EH (cell line): ENCODE measurements around the gene RHBG.

Experiments used
- DNase-seq: peaks from one replicate; pipeline ENCODE4 v3.0.0-alpha.2; 2015; ENCODE audit warnings: low read depth

RHBG gene

DNA sequence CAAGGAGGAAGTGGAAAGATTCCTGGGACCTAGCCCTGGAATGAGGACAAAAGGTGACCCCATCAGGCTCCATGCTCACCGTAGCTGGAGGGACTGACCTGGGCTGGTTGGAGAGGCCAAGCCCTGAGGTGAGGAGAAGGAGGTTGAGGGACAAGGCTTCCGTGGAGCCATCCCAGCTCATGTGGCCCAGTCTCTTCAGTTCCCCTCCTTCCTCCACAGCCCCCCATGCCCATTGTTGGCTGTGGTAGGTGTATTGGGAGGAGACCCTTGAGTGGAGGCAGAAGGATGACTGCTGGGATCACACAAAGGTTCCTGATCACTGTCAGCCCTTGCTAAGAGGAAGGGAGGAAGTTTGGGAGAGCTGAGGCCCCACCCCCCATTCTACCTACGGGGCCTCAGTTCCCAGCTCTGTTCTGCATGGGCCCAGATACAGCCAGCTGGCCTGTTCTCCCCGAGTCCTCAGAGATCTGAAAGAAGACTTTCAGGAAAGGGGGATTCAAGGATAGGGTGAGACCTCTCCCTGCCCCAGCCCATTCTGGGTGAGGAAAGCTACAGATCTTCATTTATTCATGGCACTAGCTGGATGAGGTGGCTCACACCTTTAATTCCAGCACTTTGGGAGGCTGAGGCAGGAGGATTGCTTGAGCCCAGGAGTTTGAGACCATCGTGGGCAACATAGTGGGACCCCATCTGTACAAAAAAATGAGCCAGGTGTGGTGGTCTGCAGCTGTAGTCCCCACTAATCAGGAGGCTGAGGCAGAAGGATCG is 17.3 kb downstream of the RHBG start:
- DNase-seq, result no peak

DNA sequence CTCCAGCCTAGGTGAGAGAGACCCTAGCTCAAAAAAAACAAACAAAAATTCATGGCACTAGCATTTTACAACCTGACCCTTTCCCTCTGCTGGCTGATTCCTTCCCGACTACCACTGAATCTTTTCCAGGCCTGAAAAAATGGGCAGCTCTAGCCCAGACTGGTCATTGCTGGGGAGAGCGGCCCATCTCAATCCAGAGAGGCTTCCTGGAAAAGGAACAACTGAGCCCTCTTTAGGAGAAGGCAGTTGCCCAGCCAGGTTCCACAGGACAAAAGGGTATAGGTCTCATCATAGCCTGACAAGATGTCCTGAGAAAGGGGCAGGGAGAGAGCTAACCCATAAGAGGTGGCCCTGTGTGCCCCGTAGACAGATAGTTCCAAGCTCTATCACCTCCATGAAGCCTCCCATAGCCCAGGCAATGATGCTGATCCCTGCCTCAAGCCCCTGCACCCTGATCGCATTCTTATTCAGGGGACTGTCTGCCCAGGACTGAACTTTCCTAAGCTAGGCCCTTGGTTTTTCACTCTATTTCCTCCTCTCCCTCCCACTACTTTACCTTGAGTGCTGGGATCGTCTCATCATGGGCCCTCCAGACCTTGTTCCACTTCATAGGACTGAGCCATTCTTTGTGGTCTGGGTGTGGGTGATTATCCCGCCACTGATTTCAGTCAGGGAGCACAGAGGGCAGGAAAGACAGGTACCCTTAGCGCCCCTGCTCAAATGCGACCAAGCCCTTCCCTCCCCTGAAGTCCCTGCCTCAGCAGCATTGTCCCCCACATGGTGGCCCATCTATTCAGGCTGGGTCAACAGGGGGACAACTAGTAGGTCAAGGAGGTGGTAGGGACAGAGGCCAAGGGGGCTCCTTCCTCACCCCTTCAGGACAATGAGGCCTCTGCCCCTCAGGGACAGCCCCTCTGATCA is 18.2 kb downstream of the RHBG start:
- no peak for DNase-seq

DNA sequence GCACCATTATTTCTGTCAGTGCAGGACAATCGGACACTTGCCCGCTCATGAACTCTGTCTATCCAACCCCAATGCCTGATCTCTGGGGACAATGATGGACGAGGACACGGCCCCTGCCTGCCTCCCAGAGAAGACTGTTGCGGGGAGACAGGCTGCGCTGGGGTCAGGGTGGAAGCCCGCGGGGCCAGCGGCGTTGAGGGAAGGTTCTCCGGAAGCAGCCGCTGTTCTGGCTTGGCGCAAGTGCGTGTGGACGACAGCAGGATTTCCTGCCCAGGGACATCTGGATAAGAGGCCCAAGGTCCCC is 18.8 kb downstream of the RHBG start:
- no peak for DNase-seq

DNA sequence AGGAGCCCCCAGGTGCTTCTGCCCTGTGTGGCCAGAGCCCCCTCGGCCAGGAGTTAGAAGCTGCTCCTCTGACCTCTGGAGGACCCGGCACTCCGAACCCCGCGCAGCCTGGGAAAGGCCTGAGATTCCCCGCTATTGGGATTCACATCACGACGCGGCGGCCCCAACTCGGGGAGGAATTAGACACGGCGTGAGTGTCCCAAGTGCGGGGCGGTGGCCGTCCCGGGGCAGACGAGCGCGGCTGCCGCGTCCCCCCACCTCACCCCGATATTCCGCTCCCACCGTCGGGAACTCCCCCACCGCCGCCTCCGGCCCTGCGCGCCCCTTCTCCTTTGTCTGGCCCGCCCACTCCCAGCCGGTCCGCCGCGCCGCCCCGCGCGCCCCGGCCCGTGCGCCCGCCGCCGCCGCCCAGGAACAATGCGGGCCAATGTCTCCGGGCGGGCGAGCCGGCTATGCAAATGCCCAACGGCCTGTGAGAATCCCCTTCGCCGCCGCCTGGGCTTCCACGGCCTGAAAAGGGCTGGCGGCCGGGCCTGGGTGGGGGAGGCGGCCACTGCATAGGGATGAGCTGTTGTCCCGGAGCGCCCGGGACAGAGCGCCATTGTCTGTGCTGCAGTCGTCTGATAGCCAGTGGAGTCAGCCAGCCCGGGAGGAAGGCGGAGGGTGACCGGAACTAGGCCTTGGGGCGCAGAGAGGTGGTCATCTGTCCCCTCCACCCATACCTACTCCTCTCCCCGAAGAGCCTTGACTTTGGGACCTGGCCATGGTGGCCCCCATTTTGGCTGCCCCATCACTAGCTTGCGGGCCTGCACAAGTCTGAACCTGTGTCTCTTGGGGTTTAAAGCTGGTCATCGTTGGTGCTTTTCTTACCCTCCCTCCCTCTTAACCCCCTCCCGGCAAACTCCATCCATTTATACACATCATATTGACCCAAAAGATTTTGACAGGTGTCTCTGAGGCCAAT is 19.4 kb downstream of the RHBG start:
- no peak for DNase-seq

DNA sequence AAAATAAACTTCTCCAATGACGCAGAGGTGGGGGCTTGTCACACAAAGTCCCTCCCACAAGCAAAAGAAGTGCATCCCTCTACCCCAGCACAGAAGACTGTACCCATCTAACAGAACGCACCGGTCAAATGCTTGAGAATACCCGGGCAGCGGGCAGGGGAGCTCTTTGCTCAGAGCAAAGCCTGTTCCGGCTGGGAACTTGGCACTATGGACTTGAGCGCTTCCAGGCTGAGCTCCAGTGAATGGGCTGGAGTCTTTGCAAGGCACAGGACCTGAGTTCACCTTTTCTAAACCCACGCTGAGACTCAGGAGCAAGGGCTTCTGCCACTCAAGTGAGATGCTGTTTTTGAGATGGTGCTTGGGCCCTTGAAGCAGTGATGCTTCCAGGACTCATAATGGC is 20.3 kb downstream of the RHBG start:
- no peak for DNase-seq

DNA sequence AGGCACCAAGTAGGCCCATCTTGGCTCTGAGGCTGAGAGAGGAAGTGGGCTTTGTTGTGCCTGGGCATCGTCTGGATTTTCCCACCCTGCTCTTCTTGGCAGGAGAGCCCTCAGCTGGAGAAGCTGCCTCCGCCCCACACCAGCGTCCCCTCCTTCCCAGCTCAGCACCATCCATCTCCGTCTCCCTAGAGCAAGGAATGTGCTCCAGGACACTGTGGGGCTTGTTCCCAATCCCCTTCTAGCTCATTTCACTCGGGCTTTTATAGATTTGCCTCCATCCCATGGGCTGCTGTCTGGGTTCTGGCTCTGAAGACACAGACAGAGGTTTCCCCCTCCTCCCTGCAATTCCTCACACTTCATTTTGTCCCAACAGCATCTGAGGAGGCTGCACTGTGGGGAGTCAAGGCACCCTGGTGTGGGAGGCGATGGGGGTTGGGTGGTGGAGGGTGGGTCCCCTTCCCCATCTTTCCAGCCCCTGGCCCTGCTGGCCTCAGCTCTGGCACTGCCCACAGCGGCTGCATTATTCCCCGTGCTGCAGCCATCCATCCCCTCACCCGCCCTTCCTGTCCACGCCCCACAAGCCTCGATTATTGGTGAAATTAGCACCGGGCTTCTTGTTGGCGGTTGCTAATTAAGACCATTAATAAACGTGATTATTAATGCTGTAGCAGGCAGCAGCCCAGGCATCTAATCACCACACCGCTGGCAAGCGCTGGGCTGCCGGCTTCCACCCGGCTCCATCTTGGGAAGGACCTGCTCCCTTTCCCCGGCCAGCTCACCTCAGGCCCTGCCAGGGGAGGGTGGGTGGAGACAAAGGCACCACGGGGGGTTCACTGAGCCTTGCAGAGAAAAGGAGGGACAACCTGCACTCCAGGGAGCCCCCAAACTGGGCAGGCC is 21.7 kb downstream of the RHBG start:
- DNase-seq, result no peak

DNA sequence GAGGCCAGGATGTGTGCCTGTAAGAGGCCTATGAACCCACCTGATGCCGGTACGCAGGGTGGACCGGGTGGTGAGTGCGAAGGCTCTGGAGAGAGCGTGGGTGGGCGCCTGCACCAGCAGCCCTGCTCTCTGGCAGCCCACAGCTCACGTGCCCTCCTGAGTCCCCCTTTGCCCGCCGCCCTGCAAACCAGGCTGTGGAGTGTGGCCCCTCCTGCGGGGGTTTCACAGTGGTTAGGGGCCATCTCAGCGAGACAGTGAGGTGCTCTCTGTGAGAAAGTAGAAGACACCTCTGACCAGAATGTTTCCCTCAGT is 22.3 kb downstream of the RHBG start:
- no peak for DNase-seq

DNA sequence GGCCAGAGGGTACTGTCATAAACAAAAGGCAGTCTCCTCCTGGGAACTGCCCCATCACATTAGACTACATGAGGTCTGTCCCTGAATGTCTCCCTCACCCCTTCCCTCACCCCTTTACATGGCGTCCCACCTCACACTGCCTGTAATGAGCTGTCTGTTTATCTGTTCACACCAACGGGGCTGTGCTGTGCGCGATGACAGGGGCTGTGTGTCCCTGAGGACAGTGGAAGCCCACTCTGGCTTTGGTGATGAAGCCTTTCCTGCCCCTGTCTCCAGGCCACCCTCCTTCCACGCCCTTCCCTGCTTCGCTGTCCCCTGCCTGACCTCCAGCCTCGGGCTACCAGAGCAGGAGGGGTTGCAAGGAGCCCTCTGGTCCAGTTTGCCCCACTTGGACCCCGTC is 22.7 kb downstream of the RHBG start:
- no peak for DNase-seq

DNA sequence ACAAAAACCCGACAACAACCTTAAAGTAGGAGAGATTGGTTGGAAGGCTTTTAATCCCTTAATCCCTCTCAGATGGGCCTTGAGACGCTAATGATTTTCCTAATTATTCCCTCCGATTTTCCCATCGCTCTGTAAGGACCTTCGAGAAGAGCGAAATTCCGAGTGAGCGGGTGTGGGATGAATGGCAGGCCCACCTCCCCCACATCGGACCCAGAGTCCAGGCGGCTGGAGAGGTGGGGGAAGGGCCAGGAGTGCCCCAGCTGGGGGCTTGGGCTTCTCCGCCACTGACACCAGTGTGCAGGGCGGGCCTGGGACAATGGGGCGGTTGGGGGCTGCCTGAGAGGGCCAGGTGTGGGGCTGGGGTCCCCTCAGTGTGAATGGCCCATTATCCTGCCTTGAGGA is 23.4 kb downstream of the RHBG start:
- DNase-seq, result no peak

DNA sequence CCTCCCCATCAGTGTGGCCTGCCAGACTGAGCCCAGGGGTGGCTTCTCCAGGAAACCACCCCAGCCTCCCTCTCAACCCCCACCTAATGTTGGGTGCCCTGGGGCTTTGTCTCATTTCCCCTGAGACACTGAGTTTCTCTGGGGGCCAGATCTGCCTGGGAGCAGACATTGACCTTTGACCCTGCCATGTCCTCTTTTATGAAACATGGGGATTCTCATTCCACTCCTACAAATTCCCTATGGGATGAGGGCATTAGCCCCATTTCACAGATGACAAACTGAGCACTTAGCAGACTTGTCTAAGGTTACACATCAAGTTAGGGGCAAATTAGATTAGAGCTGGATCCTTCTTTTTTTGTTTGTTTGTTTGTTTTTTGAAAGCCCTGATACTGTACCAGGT is 24.1 kb downstream of the RHBG start:
- DNase-seq, result no peak

DNA sequence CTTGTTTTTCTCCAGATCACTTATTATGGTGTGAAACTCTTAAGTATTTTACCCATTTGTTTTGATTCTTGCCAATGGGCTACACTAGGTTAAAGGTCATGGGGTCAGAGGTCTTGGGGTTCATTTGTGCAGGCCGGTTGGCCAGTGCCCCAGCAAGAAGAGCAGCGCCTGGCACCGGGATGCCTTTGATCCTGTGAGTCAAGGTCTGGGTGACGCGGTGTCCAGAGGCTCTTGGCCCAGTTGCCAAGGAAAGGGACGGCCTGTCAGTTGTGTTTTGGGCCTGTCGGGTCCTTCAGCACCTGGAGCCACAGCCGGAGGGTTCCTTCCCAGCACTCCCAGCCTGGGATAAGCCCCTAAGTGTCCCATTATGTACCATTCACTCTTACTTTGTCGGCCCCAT is 25.1 kb downstream of the RHBG start:
- DNase-seq, result no peak

DNA sequence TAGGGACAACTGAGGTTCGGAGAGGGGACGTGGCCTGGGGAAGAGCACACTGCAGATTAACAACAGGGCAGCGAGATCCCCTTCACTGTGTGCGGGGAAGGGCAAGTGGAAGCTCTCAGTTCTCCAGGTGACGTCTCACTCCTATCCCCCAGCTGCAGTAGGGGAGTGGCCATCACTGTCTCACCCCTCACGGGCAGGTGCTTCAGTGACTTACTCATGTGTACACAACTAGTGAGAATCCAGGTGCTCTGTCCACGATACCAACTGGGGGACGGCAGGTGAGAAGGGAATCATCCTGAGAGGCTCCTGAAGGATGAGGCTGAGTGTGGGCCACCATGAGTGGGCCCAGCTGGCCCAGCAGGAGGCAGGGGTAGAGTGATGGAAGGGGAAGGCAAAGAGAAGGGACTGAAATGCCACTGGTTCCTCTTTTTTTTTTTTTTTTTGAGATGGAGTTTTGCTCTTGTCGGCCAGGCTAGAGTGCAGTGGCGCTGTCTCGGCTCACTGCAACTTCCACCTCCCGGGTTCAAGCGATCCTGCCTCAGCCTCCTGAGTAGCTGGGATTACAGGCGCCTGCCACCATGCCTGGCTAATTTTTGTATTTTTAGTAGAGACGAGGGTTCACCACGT is 25.9 kb downstream of the RHBG start:
- no peak for DNase-seq

DNA sequence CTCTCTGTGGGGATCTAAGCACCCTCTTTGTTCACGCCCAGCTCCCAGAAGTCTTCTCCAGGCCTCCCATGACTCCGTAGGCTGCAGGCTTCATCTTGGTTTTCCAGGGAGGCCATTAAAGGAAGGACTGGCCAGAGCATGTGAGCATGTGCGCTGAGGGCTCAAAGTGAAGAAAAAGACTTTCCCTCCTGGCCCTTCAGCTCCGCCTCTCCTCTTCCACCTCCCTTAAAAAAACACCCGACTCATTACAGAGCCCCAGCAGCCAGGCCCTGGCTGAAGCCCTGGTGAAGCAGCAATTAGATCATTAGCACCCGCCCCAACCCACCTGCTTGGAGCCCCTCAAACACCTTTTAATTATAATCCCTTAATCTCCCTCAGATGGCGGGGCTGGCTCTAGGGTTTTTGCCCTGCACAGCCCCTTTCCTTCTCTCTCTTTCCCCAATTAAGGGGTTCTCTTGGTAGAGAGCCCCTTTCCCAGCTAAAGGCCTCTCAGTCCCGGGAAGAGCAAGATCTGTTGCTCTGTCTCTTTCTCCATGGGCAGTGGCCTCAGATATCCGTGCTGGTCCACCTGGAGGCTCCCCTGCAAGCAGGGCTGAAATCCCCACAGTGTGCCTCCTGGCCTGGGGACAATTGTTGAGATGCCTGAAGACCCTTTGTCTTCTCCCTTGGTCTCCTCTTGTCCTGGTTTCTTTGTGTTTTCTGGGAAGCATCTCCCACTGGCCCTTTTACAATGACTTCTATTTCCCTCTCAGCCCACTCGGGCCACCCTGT is 30.5 kb downstream of the RHBG start:
- DNase-seq, result no peak

DNA sequence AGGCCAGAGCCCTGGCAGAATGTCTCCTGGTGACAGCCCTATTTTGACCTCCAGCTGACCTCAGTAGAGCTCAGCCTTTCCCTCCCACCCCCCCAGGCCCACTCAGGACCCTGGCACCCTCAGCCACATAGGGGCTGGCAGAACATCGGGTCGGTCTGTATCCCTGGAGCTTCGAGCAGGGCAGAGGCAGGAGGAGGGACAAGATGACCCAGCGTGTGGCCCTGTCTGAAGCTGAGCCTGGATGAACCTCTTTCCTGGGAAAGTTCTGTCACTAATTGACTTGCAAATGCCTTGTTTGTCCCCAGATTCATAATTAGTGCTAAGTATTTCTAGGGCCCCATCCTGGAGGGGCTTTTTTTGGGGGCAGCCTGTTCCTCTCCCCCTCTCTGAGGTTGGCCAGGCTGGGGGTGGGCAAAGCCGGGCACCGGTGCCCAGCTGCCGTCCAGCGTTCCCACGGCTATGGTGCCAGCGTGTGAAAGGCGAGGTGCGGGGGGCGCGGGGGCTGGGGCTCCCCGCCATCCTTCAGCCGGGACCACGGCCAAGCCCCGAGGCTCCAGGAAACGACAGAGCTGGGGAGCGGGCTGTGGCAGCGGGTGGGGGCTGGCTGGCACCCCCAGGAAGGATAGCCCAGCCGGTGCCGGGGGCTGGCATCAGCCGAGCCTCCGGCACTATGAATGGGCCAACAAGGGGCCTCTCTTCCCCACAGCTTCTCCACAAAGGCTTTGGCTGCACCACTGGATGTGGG is 31.4 kb downstream of the RHBG start:
- DNase-seq, result no peak

DNA sequence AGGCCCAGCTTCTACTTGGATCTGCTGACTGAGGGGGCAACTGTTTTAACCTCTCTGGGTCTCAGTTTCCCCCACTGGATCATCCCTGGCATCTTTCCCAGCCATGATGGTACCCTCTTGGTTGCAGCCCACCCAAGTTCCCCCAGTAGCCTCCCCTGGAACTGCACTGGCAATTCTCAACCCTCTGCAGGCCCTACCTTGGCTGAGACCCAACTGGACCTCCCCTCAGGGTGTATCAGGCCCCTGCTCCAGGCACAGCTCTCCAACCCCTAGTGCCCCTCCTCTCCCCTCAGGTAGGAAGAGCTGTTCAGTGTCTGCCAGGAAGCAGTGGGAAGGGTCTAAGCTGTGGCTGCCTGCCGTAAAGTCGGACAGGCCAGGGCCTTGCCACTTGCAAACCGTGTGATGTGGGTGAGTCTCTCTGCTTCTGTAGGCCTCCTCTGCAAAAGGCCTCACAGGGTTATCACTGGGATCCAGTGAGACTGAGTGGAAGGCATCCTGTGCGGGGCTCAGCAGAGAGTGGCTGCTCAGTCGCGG is 32.1 kb downstream of the RHBG start:
- DNase-seq, result no peak

DNA sequence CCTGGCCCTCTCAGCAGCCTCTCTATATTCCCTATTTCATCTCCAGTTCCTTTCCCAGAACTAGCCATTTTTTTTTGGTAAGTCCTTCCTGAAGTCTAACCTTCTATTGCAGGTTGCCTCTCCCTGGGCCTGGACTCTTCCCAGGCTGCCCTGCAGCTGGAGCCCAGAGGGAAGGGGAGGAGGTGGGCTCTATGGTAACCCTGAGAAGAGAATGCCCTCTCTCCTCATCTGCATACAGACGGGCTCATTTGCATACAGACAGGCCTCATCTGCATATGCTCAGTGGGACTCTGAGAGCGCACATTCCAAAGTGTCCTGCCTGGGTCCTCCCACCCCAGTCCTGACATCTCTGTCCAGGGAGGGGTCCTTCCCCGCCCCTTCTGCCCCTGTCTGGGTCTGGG is 32.7 kb downstream of the RHBG start:
- DNase-seq, result no peak

DNA sequence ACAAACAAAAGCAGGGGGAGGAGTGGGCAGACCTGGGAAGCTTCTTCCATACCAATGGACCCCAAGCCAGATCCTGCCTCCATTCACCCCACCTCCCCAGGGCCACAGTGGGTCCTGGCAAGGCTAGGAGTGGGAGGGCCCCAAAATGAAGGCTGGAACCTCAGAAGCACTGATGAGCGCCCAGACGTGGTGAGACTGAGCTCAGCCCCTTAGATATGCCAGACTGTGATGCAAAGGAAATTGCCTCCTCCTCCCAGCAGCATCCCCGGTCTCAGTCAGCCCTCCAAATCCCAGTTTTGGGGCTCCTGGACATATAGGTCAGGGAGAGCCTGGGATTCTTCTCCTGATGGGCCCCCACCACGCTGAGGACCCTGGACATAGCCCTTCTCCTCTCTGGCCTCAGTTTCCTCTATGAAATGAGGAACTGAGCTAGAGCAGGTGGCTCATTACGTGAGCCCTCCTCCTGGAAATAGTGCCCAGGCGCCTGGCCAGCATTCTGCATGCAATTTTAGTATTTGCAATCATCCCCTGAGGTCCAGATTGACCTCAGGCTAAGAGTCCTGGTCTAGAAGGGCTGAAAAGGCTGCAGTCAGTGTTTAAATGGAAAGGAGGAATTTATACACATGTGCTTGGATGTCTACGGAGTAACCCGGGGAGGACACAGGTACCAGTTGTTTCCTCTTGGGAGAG is 33.5 kb downstream of the RHBG start:
- no peak for DNase-seq

DNA sequence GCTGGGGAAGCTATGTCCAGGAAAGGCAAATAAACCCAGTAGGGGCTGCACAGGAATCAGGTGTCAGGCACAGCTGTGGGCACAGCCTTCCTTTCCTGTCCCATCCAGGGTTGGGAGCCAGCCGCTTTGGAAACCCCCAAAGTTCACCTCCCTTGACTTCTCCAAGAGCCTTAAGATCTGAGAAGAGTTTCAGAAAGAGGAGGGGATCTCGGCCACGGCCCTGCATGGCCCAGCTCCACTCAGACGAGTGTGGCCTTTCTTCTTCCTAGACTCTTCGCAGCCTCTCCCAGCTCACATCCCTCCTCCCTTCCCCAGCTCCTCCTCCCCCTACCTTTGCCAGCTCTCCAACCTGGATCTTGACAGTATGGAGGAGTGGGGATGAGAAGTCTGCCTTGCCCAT is 36.7 kb downstream of the RHBG start:
- DNase-seq, result no peak

DNA sequence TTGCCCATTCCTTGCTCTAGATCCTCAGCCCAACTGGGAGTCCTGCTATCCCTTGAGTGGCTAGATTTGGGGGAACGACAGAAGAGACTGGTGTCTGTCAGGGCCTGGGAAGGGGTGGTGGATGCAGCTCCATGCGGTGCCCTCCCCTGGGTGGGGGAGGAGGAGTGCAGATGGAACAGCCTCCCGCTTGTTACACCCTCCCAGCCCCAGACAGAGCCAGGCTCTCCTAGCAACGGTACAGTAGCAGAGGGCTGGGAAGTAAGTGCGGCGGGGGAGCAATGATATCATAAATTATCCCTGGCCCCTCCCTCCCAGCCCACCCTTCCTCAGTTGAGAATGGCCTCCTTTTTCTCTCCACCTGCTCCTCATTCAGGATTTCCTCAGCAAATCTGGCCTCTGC is 37.2 kb downstream of the RHBG start:
- DNase-seq, result no peak
